KMS-11 (cell line): ENCODE measurements around the gene C8A.

ENCODE experiments used
- H2AFZ ChIP-seq: fragments of 200-600 bp; sonication (generic); 2 replicates; pipeline ENCODE4 v1.6.1; 2016; ENCODE audit warnings: antibody characterized with exemption, mixed run types, low read depth
- H3K27ac ChIP-seq: fragments of 200-600 bp; sonication (generic); 2 replicates; pipeline ENCODE4 v1.6.1; 2016; ENCODE audit warnings: mild to moderate bottlenecking, mixed run types
- H3K27me3 ChIP-seq: fragments of 200-600 bp; sonication (generic); 2 replicates; pipeline ENCODE4 v1.6.1; 2017; ENCODE audit warnings: mild to moderate bottlenecking, low read depth, mixed run types, moderate library complexity; ENCODE audit not compliant: insufficient read depth
- H3K36me3 ChIP-seq: fragments of 200-600 bp; sonication (generic); 2 replicates; pipeline ENCODE4 v1.6.1; 2017; ENCODE audit warnings: mild to moderate bottlenecking, mixed run types; ENCODE audit not compliant: insufficient read depth
- H3K4me1 ChIP-seq: fragments of 200-600 bp; sonication (generic); 2 replicates; pipeline ENCODE4 v1.6.1; 2016; ENCODE audit warnings: mild to moderate bottlenecking, low read depth, mixed run types; ENCODE audit not compliant: poor library complexity, severe bottlenecking
- H3K4me2 ChIP-seq: fragments of 200-600 bp; sonication (generic); 2 replicates; pipeline ENCODE4 v1.7.0; 2016; ENCODE audit warnings: mild to moderate bottlenecking, mixed run types
- H3K4me3 ChIP-seq: fragments of 200-600 bp; sonication (generic); IDR thresholded peaks from 2 replicates; pipeline ENCODE4 v1.6.1; 2017; ENCODE audit warnings: low read depth, low read length, mixed read lengths; ENCODE audit not compliant: insufficient read depth
- H3K79me2 ChIP-seq: fragments of 200-600 bp; sonication (generic); 2 replicates; pipeline ENCODE4 v1.6.1; 2016; ENCODE audit warnings: low read depth, mixed run types; ENCODE audit not compliant: insufficient read depth
- H3K9ac ChIP-seq: fragments of 200-600 bp; sonication (generic); 2 replicates; pipeline ENCODE4 v1.6.1; 2016; ENCODE audit warnings: mild to moderate bottlenecking, mixed run types
- H4K20me1 ChIP-seq: fragments of 200-600 bp; sonication (generic); 2 replicates; pipeline ENCODE4 v1.6.1; 2016; ENCODE audit warnings: mild to moderate bottlenecking, mixed run types; ENCODE audit not compliant: insufficient read depth
- CTCF ChIP-seq: fragments of 200-600 bp; sonication (generic); conservative IDR thresholded peaks from 2 replicates; pipeline ENCODE4 v1.6.1; 2017; ENCODE audit warnings: low read depth, mild to moderate bottlenecking, antibody characterized with exemption, low read length, moderate library complexity, mixed read lengths

Gene C8A

DNA sequence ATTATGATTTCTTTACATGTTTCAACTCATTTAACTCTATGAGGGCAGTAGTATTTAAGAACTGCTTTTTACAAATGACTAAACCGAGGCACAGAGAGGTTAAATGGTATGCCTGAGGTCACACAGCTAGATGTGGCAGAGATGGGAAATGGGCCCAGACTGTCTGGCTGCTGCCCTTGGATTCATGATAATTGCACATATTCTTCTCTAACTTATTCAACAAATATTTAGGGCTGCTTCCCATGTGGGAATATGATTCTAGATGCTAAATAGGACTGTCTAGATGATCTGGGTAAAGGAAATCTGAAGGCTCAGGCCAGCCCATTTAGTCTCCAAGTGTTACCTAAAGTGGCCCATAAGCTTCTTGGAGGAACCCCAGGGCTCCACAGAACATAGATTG lies 26.2 kb downstream of the C8A start:
- H4K20me1 ChIP-seq: no peaks in the 10 kb centered on the region
- H3K27ac ChIP-seq: no peak overlapping the region
- no peak overlapping the region for H3K4me3 ChIP-seq
- H3K9ac ChIP-seq: no peak overlapping the region
- no peaks in the 10 kb centered on the region for H3K27me3 ChIP-seq
- H3K79me2 ChIP-seq: no peaks in the 10 kb centered on the region
- H3K36me3 ChIP-seq: no peaks in the 10 kb centered on the region
- H2AFZ ChIP-seq: no peak overlapping the region
- TF ChIP-seq CTCF: no peak
- H3K4me2 ChIP-seq: no peak overlapping the region
- H3K4me1 ChIP-seq: no peaks in the 10 kb centered on the region

GRCh38 chr1:56881417-56881816 lies 26.8 kb downstream of the C8A start:
- Histone ChIP-seq H3K4me2 (no peak overlapping the region), H3K79me2 (no peaks in the 10 kb centered on the region), H3K4me3 (no peak overlapping the region), H3K36me3 (no peaks in the 10 kb centered on the region), H3K4me1 (no peaks in the 10 kb centered on the region), H2AFZ (no peak overlapping the region), H3K9ac (no peak overlapping the region), H4K20me1 (no peaks in the 10 kb centered on the region), H3K27ac (no peak overlapping the region), H3K27me3 (no peaks in the 10 kb centered on the region)
- TF ChIP-seq CTCF: no peak

- Histone ChIP-seq H4K20me1 (no peaks in the 10 kb centered on the region), H3K9ac (no peak overlapping the region), H3K4me2 (no peak overlapping the region), H3K27ac (no peak overlapping the region), H3K27me3 (no peaks in the 10 kb centered on the region), H3K4me3 (no peak overlapping the region), H3K79me2 (no peaks in the 10 kb centered on the region), H3K4me1 (no peaks in the 10 kb centered on the region), H2AFZ (no peak overlapping the region), H3K36me3 (no peaks in the 10 kb centered on the region)
- no peak for TF ChIP-seq CTCF
Measured at GRCh38 chr1:56890229-56890628, 35.6 kb downstream of the C8A start.

DNA sequence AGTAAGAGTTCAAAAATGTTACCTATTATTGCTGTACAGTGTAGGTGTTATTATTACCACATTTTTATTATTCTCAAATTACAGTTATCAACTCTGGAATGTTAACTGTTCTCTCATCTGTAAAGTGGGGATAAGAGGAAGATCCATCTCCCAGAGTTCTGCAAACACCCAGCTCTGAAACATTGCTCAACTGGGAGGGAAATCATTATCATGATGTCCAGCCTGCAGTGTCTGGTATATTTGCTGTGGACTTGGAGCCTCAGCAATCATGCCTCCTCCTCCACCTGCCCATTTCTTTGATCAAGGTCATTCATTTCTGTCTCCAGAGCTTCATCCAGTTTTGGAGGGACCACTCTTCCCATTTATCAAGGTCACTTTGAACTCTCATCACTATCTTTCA lies 39.4 kb downstream of the C8A start:
- Histone ChIP-seq H3K79me2 (no peaks in the 10 kb centered on the region), H3K4me2 (no peak overlapping the region), H3K27ac (no peak overlapping the region), H2AFZ (no peak overlapping the region), H3K36me3 (no peaks in the 10 kb centered on the region), H3K4me3 (no peak overlapping the region), H3K27me3 (no peaks in the 10 kb centered on the region), H3K4me1 (no peaks in the 10 kb centered on the region), H4K20me1 (no peaks in the 10 kb centered on the region), H3K9ac (no peak overlapping the region)
- no peak for TF ChIP-seq CTCF
